Central memory CD8-positive, alpha-beta T cell (primary cell): ENCODE measurements around the gene P4HA2.
A peak's percentile ranks its signal among the peaks of the same experiment; 100 is the strongest.

Source experiments
- ATAC-seq: fragments of 150-1000 bp; cut with Tn5 transposase; replicated peaks from 2 replicates; pipeline ENCODE4 v1.10.0; 2022; ENCODE audit warnings: mild to moderate bottlenecking, moderate FRiP score, moderate number of reproducible peaks; ENCODE audit not compliant: poor library complexity, severe bottlenecking; ENCODE audit errors: extremely low read depth
- DNase-seq, 2 donors: peaks; one replicate each; pipeline ENCODE4 v3.0.0; 2021; ENCODE audit warnings: low spot score in 2 of 2
- H3K27ac Mint-ChIP-seq: one replicate; pipeline ENCODE4 v1.8.0; 2022; ENCODE audit warnings: low read depth, mild to moderate bottlenecking, moderate library complexity, mixed read lengths
- H3K27me3 Mint-ChIP-seq: one replicate; pipeline ENCODE4 v1.8.0; 2022; ENCODE audit warnings: mixed read lengths
- H3K36me3 Mint-ChIP-seq: one replicate; pipeline ENCODE4 v1.8.0; 2022; ENCODE audit warnings: mild to moderate bottlenecking, moderate library complexity, mixed read lengths; ENCODE audit not compliant: insufficient read depth
- H3K4me1 Mint-ChIP-seq: one replicate; pipeline ENCODE4 v1.8.0; 2022; ENCODE audit warnings: mixed read lengths
- H3K4me3 Mint-ChIP-seq: one replicate; pipeline ENCODE4 v1.8.0; 2022; ENCODE audit warnings: mild to moderate bottlenecking, moderate library complexity, mixed read lengths
- H3K9me3 Mint-ChIP-seq: one replicate; pipeline ENCODE4 v1.8.0; 2022; ENCODE audit warnings: mixed read lengths

P4HA2 gene

GRCh38 chr5:132206782-132207181 is 20.9 kb downstream of the P4HA2 start:
- no peaks in the 10 kb centered on the region for H3K4me1 Mint-ChIP-seq
- H3K36me3 Mint-ChIP-seq, result no peaks in the 10 kb centered on the region
- H3K27me3 Mint-ChIP-seq, result no peaks in the 10 kb centered on the region

GRCh38 chr5:132205385-132206125 is 22.1 kb downstream of the P4HA2 start:
- no peaks in the 10 kb centered on the region for H3K4me1 Mint-ChIP-seq
- ATAC-seq (no peak), DNase-seq (no peak)
- no peak overlapping the region for H3K27ac Mint-ChIP-seq
- no peaks in the 10 kb centered on the region for H3K9me3 Mint-ChIP-seq
- H3K27me3 Mint-ChIP-seq, result no peaks in the 10 kb centered on the region
- no peak overlapping the region for H3K4me3 Mint-ChIP-seq
- no peaks in the 10 kb centered on the region for H3K36me3 Mint-ChIP-seq

More at GRCh38 chr5:132206782-132207181, 20.9 kb downstream of the P4HA2 start:
- no peak for DNase-seq
- no peak for ATAC-seq
- Mint-ChIP-seq H3K27ac (no peak overlapping the region), H3K9me3 (no peaks in the 10 kb centered on the region), H3K4me3 (no peak overlapping the region)

GRCh38 chr5:132204371-132205135 is 23.1 kb downstream of the P4HA2 start:
- ATAC-seq (no peak), DNase-seq (no peak)
- Mint-ChIP-seq H3K27ac (no peak overlapping the region), H3K4me1 (no peaks in the 10 kb centered on the region), H3K4me3 (no peak overlapping the region), H3K9me3 (no peaks in the 10 kb centered on the region), H3K36me3 (no peaks in the 10 kb centered on the region), H3K27me3 (no peaks in the 10 kb centered on the region)

GRCh38 chr5:132203916-132204315 is 23.7 kb downstream of the P4HA2 start:
- Mint-ChIP-seq H3K4me1 (no peaks in the 10 kb centered on the region), H3K27me3 (no peaks in the 10 kb centered on the region), H3K27ac (no peak overlapping the region), H3K9me3 (no peaks in the 10 kb centered on the region), H3K4me3 (no peak overlapping the region), H3K36me3 (peaks cover 2% of the 10 kb centered on the region)
- ATAC-seq (no peak), DNase-seq (no peak)

- Mint-ChIP-seq H3K4me3 (no peak overlapping the region), H3K27me3 (no peaks in the 10 kb centered on the region), H3K4me1 (no peaks in the 10 kb centered on the region), H3K9me3 (no peaks in the 10 kb centered on the region), H3K36me3 (peaks cover 2% of the 10 kb centered on the region), H3K27ac (no peak overlapping the region)
- ATAC-seq (no peak), DNase-seq (no peak)
Observed at GRCh38 chr5:132203464-132203818, 24.2 kb downstream of the P4HA2 start.

GRCh38 chr5:132202711-132203463 is 24.8 kb downstream of the P4HA2 start:
- ATAC-seq (no peak), DNase-seq (no peak)
- no peaks in the 10 kb centered on the region for H3K9me3 Mint-ChIP-seq
- H3K27me3 Mint-ChIP-seq, result no peaks in the 10 kb centered on the region
- no peak overlapping the region for H3K4me3 Mint-ChIP-seq
- peaks cover 2% of the 10 kb centered on the region for H3K36me3 Mint-ChIP-seq
- H3K27ac Mint-ChIP-seq, result no peak overlapping the region
- no peaks in the 10 kb centered on the region for H3K4me1 Mint-ChIP-seq

GRCh38 chr5:132199116-132199680 is 28.5 kb downstream of the P4HA2 start:
- H3K36me3 Mint-ChIP-seq, result peaks cover 2% of the 10 kb centered on the region
- H3K4me1 Mint-ChIP-seq, result no peaks in the 10 kb centered on the region
- no peak overlapping the region for H3K27ac Mint-ChIP-seq
- no peaks in the 10 kb centered on the region for H3K27me3 Mint-ChIP-seq
- DNase-seq (no peak), ATAC-seq (no peak)
- H3K4me3 Mint-ChIP-seq, result no peak overlapping the region
- no peaks in the 10 kb centered on the region for H3K9me3 Mint-ChIP-seq

- no peaks in the 10 kb centered on the region for H3K4me1 Mint-ChIP-seq
- no peak overlapping the region for H3K27ac Mint-ChIP-seq
- DNase-seq, result no peak
- no peak for ATAC-seq
- no peaks in the 10 kb centered on the region for H3K9me3 Mint-ChIP-seq
- peaks cover 2% of the 10 kb centered on the region for H3K36me3 Mint-ChIP-seq
- H3K27me3 Mint-ChIP-seq, result no peaks in the 10 kb centered on the region
- no peak overlapping the region for H3K4me3 Mint-ChIP-seq
Observed at GRCh38 chr5:132198571-132198970, 29.1 kb downstream of the P4HA2 start.

- no peaks in the 10 kb centered on the region for H3K9me3 Mint-ChIP-seq
- no peak overlapping the region for H3K4me3 Mint-ChIP-seq
- DNase-seq (no peak), ATAC-seq (no peak)
- no peak overlapping the region for H3K27ac Mint-ChIP-seq
- peaks cover 2% of the 10 kb centered on the region for H3K36me3 Mint-ChIP-seq
- H3K4me1 Mint-ChIP-seq, result no peaks in the 10 kb centered on the region
- no peaks in the 10 kb centered on the region for H3K27me3 Mint-ChIP-seq
Observed at GRCh38 chr5:132195727-132196126, 31.9 kb downstream of the P4HA2 start.

- ATAC-seq (no peak), DNase-seq (no peak)
- H3K9me3 Mint-ChIP-seq, result no peaks in the 10 kb centered on the region
- no peaks in the 10 kb centered on the region for H3K36me3 Mint-ChIP-seq
- no peak overlapping the region for H3K4me3 Mint-ChIP-seq
- H3K27ac Mint-ChIP-seq, result no peak overlapping the region
- no peaks in the 10 kb centered on the region for H3K27me3 Mint-ChIP-seq
- H3K4me1 Mint-ChIP-seq, result no peaks in the 10 kb centered on the region
Observed at GRCh38 chr5:132193165-132193694, 34.4 kb downstream of the P4HA2 start.

- no peak overlapping the region for H3K27ac Mint-ChIP-seq
- no peaks in the 10 kb centered on the region for H3K4me1 Mint-ChIP-seq
- no peak overlapping the region for H3K4me3 Mint-ChIP-seq
- no peaks in the 10 kb centered on the region for H3K9me3 Mint-ChIP-seq
- peaks cover 12% of the 10 kb centered on the region for H3K27me3 Mint-ChIP-seq
- DNase-seq (no peak), ATAC-seq (peak; percentile 96)
- H3K36me3 Mint-ChIP-seq, result no peaks in the 10 kb centered on the region
Observed at GRCh38 chr5:132190161-132190817, 37.4 kb downstream of the P4HA2 start.

GRCh38 chr5:132184588-132184987 is 43.1 kb downstream of the P4HA2 start:
- no peak overlapping the region for H3K27ac Mint-ChIP-seq
- H3K4me3 Mint-ChIP-seq, result no peak overlapping the region
- H3K27me3 Mint-ChIP-seq, result peaks cover 12% of the 10 kb centered on the region
- peaks cover 7% of the 10 kb centered on the region for H3K4me1 Mint-ChIP-seq
- no peaks in the 10 kb centered on the region for H3K9me3 Mint-ChIP-seq
- no peaks in the 10 kb centered on the region for H3K36me3 Mint-ChIP-seq
- DNase-seq (no peak), ATAC-seq (no peak)
